Sigmoid colon (tissue), 4 donors: Measurements from ENCODE around the gene PLPP4.

Experiments used
- CTCF ChIP-seq, 4 experiments: fragments of 450-650 bp in 3 of 4; fragments of 200-600 bp in 1 of 4; IDR thresholded peaks; one replicate each; pipeline ENCODE4 v1.5.1; 2016 to 2019; ENCODE audit warnings: antibody characterized with exemption in 4 of 4, mild to moderate bottlenecking in 3 of 4, moderate library complexity in 2 of 4
- EP300 ChIP-seq, 4 donors: sonication (generic); formaldehyde crosslinking; IDR thresholded peaks; one replicate each; pipeline ENCODE4 v1.6.1; 2017; ENCODE audit warnings: antibody characterized with exemption in 4 of 4
- POLR2A ChIP-seq, 2 donors: fragments of 450-650 bp; IDR thresholded peaks; one replicate each; pipeline ENCODE4 v1.6.1; 2016; ENCODE audit warnings: antibody characterized with exemption in 2 of 2, mild to moderate bottlenecking in 2 of 2, moderate library complexity in 2 of 2

GRCh38 chr10:120521880-120522279 is 64.9 kb downstream of the PLPP4 start:
- no peak for TF ChIP-seq CTCF (IDR thresholded peaks at IDR 0.05)
- TF ChIP-seq EP300 (IDR thresholded peaks at IDR 0.05), result no peak
- TF ChIP-seq POLR2A (IDR thresholded peaks at IDR 0.05), result no peak
